Testis (tissue), 5 donors: Measurements from ENCODE around the gene S1PR5. TPM values are rescaled to one million over a fixed set of nuclear protein-coding genes. Genes with fewer than 3 reads are reported as not detected.

Experiments used
- DNase-seq: peaks from one replicate; pipeline ENCODE4 v3.0.0-alpha.2; 2019
- H3K27ac ChIP-seq, 2 donors: fragments of 200-600 bp; sonication (generic); one replicate each; pipeline ENCODE4 v1.5.1; 2019
- H3K27me3 ChIP-seq: fragments of 200-600 bp; sonication (generic); one replicate; pipeline ENCODE4 v1.5.1; 2019
- H3K36me3 ChIP-seq: fragments of 200-600 bp; sonication (generic); one replicate; pipeline ENCODE4 v1.5.1; 2017; ENCODE audit warnings: low read depth; ENCODE audit errors: missing control alignments
- H3K4me1 ChIP-seq: fragments of 200-600 bp; sonication (generic); one replicate; pipeline ENCODE4 v1.5.1; 2019
- H3K4me3 ChIP-seq, 2 donors: fragments of 200-600 bp; sonication (generic); one replicate each; pipeline ENCODE4 v1.5.1; 2017 to 2019
- H3K9me3 ChIP-seq: fragments of 200-600 bp; sonication (generic); one replicate; pipeline ENCODE4 v1.5.1; 2017
- CTCF ChIP-seq, 3 experiments: fragments of 450-650 bp in 2 of 3; fragments of 200-600 bp in 1 of 3; sonication (generic) in 1 of 3; IDR thresholded peaks; one replicate each; pipeline ENCODE4 v1.5.1; 2016 to 2019; ENCODE audit warnings: antibody characterized with exemption in 3 of 3, mild to moderate bottlenecking in 2 of 3, moderate library complexity in 1 of 3
- POLR2A ChIP-seq: fragments of 450-650 bp; IDR thresholded peaks from one replicate; pipeline ENCODE4 v1.6.1; 2017; ENCODE audit warnings: antibody characterized with exemption, mild to moderate bottlenecking, moderate library complexity
- WGBS, 2 donors: methylation state at CpG; one replicate each; pipeline ENCODE4 v1.1.5; 2018; 5-methylcytosine and 5-hydroxymethylcytosine counted together
- intact Hi-C: fragments of 100-400 bp; cut with DNase I; formaldehyde crosslinking; loops from one replicate; pipeline ENCODE4 v1.15.1; 2023; ENCODE audit warnings: low total_unique reads
- long read RNA-seq, 2 donors: transcript quantifications; one replicate each; lab custom pipeline, GENCODE V29; 2026
- polyA plus RNA-seq: library from polyadenylated mRNA; stranded (reverse); fragments of 350-450 nt; fragmentation: Illumina TruSeq; extraction: RNeasy Lipid Tissue Mini Kit (QIAGEN cat#74804); gene quantifications from one replicate; pipeline ENCODE4 v1.2.3, GENCODE V29; 2014; ENCODE audit warnings: low read depth, low replicate concordance; ENCODE audit not compliant: insufficient read depth
- total RNA-seq, 2 donors: library from RNA; depleted of rRNA; stranded (reverse); fragments of >200 nt; gene quantifications; one replicate each; pipeline ENCODE4 v1.2.3, GENCODE V29; 2016

S1PR5 gene
- total RNA-seq (under 1 TPM; 0.12 to 0.31 TPM), polyA plus RNA-seq (0.61 TPM)
- long read RNA-seq, donor 1: 0 reads
- long read RNA-seq, donor 2: 0 reads

GRCh38 chr19:10517361-10517759 lies at the start of gene S1PR5:
Gene S1PR5, minus strand, starts transcription at chr19:10517447. Its CDS starts 2,436 bp downstream, at chr19:10515011.
- no peaks in the 10 kb centered on the region for H3K27me3 ChIP-seq
- no peaks in the 10 kb centered on the region for H3K36me3 ChIP-seq
- H3K27ac ChIP-seq: no peak within 1 kb of the TSS
- peak within 1 kb of the TSS; percentile 4 to 45 for H3K4me3 ChIP-seq
- peaks cover 13% of the 10 kb centered on the region for H3K4me1 ChIP-seq
- no peak for DNase-seq
- no peak for TF ChIP-seq CTCF (IDR thresholded peaks at IDR 0.05)
- no peak for TF ChIP-seq POLR2A
- no peaks in the 10 kb centered on the region for H3K9me3 ChIP-seq
- intact Hi-C loops: no loop called here
- 0% methylated on average over 16 of the region's 39 CpGs; no CpG with 5 or more reads in 1 of the 2 donors for WGBS, 2 donors

GRCh38 chr19:10566658-10567410 lies 49.6 kb upstream of the S1PR5 start:
- H3K36me3 ChIP-seq: no peaks in the 10 kb centered on the region
- H3K4me3 ChIP-seq: no peak overlapping the region
- no peak for DNase-seq
- no peaks in the 10 kb centered on the region for H3K27me3 ChIP-seq
- intact Hi-C loops: no loop called here
- WGBS, 2 donors: 54 to 59% methylated on average over 18 to 19 of the region's 19 CpGs
- TF ChIP-seq CTCF (IDR thresholded peaks at IDR 0.05) (no peak), POLR2A (no peak)
- H3K9me3 ChIP-seq: no peaks in the 10 kb centered on the region
- peak overlapping the region; percentile 85 to 90 for H3K27ac ChIP-seq
- peaks cover 23% of the 10 kb centered on the region for H3K4me1 ChIP-seq

- Histone ChIP-seq H3K27ac (peak overlapping the region; percentile 85 to 90), H3K4me3 (peak overlapping the region; percentile 83 to 90), H3K9me3 (no peaks in the 10 kb centered on the region), H3K36me3 (no peaks in the 10 kb centered on the region), H3K4me1 (peaks cover 22% of the 10 kb centered on the region), H3K27me3 (no peaks in the 10 kb centered on the region)
- 8 to 10% methylated on average over 4 of the region's 4 CpGs for WGBS, 2 donors
- intact Hi-C loops: no loop called here
- TF ChIP-seq CTCF (IDR thresholded peaks at IDR 0.05) (no peak), POLR2A (no peak)
- DNase-seq: no peak
Observed at GRCh38 chr19:10566408-10566657, 49.1 kb upstream of the S1PR5 start.

- 1% methylated on average over 52 to 75 of the region's 94 CpGs for WGBS, 2 donors
- H3K27ac ChIP-seq: peak within 1 kb of the TSS; percentile 85 to 90
- peak within 1 kb of the TSS; percentile 83 to 90 for H3K4me3 ChIP-seq
- H3K27me3 ChIP-seq: no peaks in the 10 kb centered on the region
- H3K9me3 ChIP-seq: no peaks in the 10 kb centered on the region
- peaks cover 22% of the 10 kb centered on the region for H3K4me1 ChIP-seq
- peak; percentile 98 for DNase-seq
- TF ChIP-seq CTCF (IDR thresholded peaks at IDR 0.05): peak in 2 of 3 experiments; percentile 36 to 45
- TF ChIP-seq POLR2A: peak; percentile 65
- intact Hi-C loops: no loop called here
- H3K36me3 ChIP-seq: no peaks in the 10 kb centered on the region
Observed at GRCh38 chr19:10565567-10566407, 48.5 kb upstream of the S1PR5 start, which contains the start of gene KRI1. Gene KRI1, minus strand, starts transcription at chr19:10566010. Its CDS starts 11 bp downstream, at chr19:10565999.
